Caco-2 (cell line): Measurements from ENCODE around the gene ACTR6. TPM values are rescaled to one million over a fixed set of nuclear protein-coding genes. Genes with fewer than 3 reads are reported as not detected.
A peak's percentile ranks its signal among the peaks of the same experiment; 100 is the strongest.

Experiments used
- BruUV-seq: library from RNA; stranded (reverse); fragments of 400-500 nt; replicated peaks from 2 replicates; lab custom pipeline; 2021; lab: Mats Ljungman, UMichigan
- CTCF ChIA-PET: fragments of 300-600 bp; sonication (Branson Sonifier 250); formaldehyde crosslinking; loops from one replicate; lab custom pipeline; 2022; ENCODE audit warnings: antibody characterized with exemption; lab: Charles Lee
- POLR2A ChIA-PET: fragments of 300-600 bp; sonication (Branson Sonifier 250); formaldehyde crosslinking; loops from one replicate; lab custom pipeline; 2022; ENCODE audit warnings: antibody characterized with exemption; lab: Charles Lee
- DNase-seq, 2 experiments: peaks; one replicate each; pipeline versions ENCODE4 v3.0.0 to v3.0.0-alpha.2; 2020 to 2022
- H3K27me3 ChIP-seq: replicated peaks from 2 replicates; pipeline ENCODE4 v1.6.0; 2011; ENCODE audit warnings: low read length; ENCODE audit not compliant: control insufficient read depth, insufficient read depth
- H3K36me3 ChIP-seq: 2 replicates; pipeline ENCODE4 v1.5.1; 2011; ENCODE audit warnings: low read length; ENCODE audit not compliant: control insufficient read depth, insufficient read depth
- H3K4me1 ChIP-seq: fragments of 250-450 bp; sonication (Bioruptor Pico); 2 replicates; pipeline ENCODE4 v1.5.1; 2020; ENCODE audit warnings: mild to moderate bottlenecking
- H3K4me3 ChIP-seq: 2 replicates; pipeline ENCODE4 v1.5.1; 2011; ENCODE audit warnings: low read depth, mild to moderate bottlenecking, control low read depth, low read length
- H3K9me3 ChIP-seq: fragments of 250-450 bp; sonication (Bioruptor Pico); 2 replicates; pipeline ENCODE4 v1.5.1; 2020; ENCODE audit warnings: mild to moderate bottlenecking, moderate library complexity
- H3K27ac Mint-ChIP-seq: one replicate; pipeline ENCODE4 v1.8.0; 2022; ENCODE audit warnings: mixed read lengths; ENCODE audit not compliant: unreplicated experiment
- H3K27me3 Mint-ChIP-seq: one replicate; pipeline ENCODE4 v1.8.0; 2022; ENCODE audit warnings: mixed read lengths; ENCODE audit not compliant: insufficient read depth, unreplicated experiment
- H3K36me3 Mint-ChIP-seq: one replicate; pipeline ENCODE4 v1.8.0; 2022; ENCODE audit warnings: mild to moderate bottlenecking, mixed read lengths; ENCODE audit not compliant: insufficient read depth, unreplicated experiment
- H3K4me1 Mint-ChIP-seq: one replicate; pipeline ENCODE4 v1.8.0; 2022; ENCODE audit warnings: low read depth, mixed read lengths; ENCODE audit not compliant: unreplicated experiment
- H3K4me3 Mint-ChIP-seq: one replicate; pipeline ENCODE4 v1.8.0; 2022; ENCODE audit warnings: mild to moderate bottlenecking, moderate library complexity, mixed read lengths; ENCODE audit not compliant: unreplicated experiment
- H3K9me3 Mint-ChIP-seq: one replicate; pipeline ENCODE4 v1.8.0; 2022; ENCODE audit warnings: mixed read lengths; ENCODE audit not compliant: unreplicated experiment
- intact Hi-C: fragments of 100-400 bp; cut with micrococcal nuclease; formaldehyde crosslinking; loops from one replicate; pipeline ENCODE4 v1.10.0; 2022; ENCODE audit not compliant: unreplicated experiment
- total RNA-seq: library from RNA; stranded (reverse); gene quantifications from 2 replicates; pipeline ENCODE4 v1.2.3, GENCODE V29; 2022
- TF ChIP-seq, protein P1 (sequence below), 2 experiments: fragments of 200-600 bp in 1 of 2; IDR thresholded peaks; 1 replicate in 1 of 2; 2 replicates in 1 of 2; pipeline versions ENCODE4 v1.5.1 to v1.8.0; 2011 to 2022; ENCODE audit warnings: antibody characterized with exemption in 1 of 2, control low read depth in 1 of 2, inconsistent platforms in 1 of 2, low read depth in 1 of 2, low read length in 1 of 2, mild to moderate bottlenecking in 1 of 2, moderate library complexity in 1 of 2; ENCODE audit not compliant: insufficient read depth in 1 of 2, severe bottlenecking in 1 of 2, unreplicated experiment in 1 of 2

Gene ACTR6
- total RNA-seq, 1 experiment from 2014 or later, result 26.0 TPM

DNA sequence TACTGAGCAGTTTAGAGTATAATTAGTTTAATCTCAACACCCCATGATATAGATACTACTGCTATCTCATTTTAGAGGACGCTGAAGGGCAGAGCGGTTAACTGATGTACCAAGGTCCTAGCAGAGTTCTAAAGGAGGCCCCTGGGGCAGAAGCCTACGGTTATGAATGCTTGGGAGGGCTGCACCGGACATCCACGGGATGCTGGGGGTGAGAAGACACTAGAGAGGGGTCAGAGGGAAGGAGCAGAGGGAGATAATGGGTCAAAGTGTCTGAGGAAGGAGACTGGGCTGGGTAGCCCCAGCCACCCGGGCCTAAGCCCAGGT is 1.6 kb upstream of the ACTR6 start:
- no TSS peak for BruUV-seq
- H3K27me3 ChIP-seq, result no peaks in the 10 kb centered on the region
- H3K4me1 Mint-ChIP-seq, result no peaks in the 10 kb centered on the region
- H3K4me3 ChIP-seq, result peak overlapping the region; percentile 65
- ChIA-PET POLR2A (no interaction called here), CTCF (no interaction called here)
- peak overlapping the region; percentile 48 for H3K27ac Mint-ChIP-seq
- TF ChIP-seq, protein P1, sequence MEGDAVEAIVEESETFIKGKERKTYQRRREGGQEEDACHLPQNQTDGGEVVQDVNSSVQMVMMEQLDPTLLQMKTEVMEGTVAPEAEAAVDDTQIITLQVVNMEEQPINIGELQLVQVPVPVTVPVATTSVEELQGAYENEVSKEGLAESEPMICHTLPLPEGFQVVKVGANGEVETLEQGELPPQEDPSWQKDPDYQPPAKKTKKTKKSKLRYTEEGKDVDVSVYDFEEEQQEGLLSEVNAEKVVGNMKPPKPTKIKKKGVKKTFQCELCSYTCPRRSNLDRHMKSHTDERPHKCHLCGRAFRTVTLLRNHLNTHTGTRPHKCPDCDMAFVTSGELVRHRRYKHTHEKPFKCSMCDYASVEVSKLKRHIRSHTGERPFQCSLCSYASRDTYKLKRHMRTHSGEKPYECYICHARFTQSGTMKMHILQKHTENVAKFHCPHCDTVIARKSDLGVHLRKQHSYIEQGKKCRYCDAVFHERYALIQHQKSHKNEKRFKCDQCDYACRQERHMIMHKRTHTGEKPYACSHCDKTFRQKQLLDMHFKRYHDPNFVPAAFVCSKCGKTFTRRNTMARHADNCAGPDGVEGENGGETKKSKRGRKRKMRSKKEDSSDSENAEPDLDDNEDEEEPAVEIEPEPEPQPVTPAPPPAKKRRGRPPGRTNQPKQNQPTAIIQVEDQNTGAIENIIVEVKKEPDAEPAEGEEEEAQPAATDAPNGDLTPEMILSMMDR (IDR thresholded peaks at IDR 0.05; ENCODE audit: insufficient read depth in 1 of 2, low read depth in 1 of 2, low read length in 1 of 2, severe bottlenecking in 1 of 2, unreplicated experiment in 1 of 2), result no peak
- no peaks in the 10 kb centered on the region for H3K9me3 ChIP-seq
- intact Hi-C loops, result loop anchor here (2.0 kb wide), 1 partner anchor 44 kb away; no protein-coding TSS in a partner anchor
- no peaks in the 10 kb centered on the region for H3K36me3 ChIP-seq
- no peak for DNase-seq
- H3K4me1 ChIP-seq, result peaks cover 7% of the 10 kb centered on the region
- H3K9me3 Mint-ChIP-seq, result no peaks in the 10 kb centered on the region
- peaks cover 16% of the 10 kb centered on the region for H3K36me3 Mint-ChIP-seq
- no peaks in the 10 kb centered on the region for H3K27me3 Mint-ChIP-seq
- peak overlapping the region; percentile 88 for H3K4me3 Mint-ChIP-seq

DNA sequence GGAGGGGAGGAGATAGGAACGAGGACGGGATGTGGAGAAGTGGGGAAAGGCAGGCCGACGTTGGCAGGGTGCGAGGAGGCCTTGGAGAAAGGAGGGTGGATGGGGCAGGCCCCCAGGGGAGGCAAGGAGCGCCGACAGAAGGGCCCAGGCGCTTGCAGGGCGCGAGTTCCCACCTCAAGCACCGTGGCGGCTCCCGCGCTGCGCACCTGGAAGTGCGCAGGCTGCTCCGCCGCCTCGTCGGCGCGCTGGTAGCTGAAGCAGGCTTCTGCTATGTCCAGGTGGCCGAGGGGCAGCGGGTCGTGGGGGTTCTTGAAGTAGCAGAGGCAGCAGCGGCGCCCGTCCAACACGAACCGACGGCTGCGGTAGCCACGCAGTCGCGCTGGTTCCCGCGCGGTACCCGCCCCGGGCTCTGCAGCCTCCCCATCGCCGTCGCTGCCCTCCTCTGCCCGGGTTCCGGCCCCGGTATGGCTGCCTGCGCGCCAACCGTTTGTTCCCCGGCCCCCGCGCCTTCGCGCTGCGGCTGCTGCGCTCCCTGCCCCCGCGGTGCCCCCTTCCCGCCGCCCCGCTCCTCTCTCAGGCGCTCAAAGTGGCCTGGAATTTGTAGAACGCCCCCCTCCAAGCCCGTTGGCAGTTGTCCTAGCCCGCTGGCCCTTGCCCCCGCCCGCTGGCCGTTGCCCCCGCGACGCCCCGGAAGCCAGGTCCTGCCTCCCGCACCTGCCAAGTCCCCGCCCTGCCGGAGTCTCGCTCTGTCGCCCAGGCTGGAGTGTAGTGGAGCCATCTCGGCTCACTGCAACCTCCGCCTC is 1.1 kb upstream of the ACTR6 start:
- H3K4me3 Mint-ChIP-seq, result peak overlapping the region; percentile 88
- TF ChIP-seq, protein P1 (IDR thresholded peaks at IDR 0.05; ENCODE audit: insufficient read depth in 1 of 2, low read depth in 1 of 2, low read length in 1 of 2, severe bottlenecking in 1 of 2, unreplicated experiment in 1 of 2), result no peak
- peak overlapping the region; percentile 65 for H3K4me3 ChIP-seq
- H3K36me3 Mint-ChIP-seq, result peaks cover 16% of the 10 kb centered on the region
- POLR2A ChIA-PET, result no interaction called here
- no peaks in the 10 kb centered on the region for H3K9me3 ChIP-seq
- no peaks in the 10 kb centered on the region for H3K27me3 ChIP-seq
- H3K27me3 Mint-ChIP-seq, result no peaks in the 10 kb centered on the region
- intact Hi-C loops, result loop anchor here (1.0 to 5.0 kb wide), 4 partner anchors 30 to 67 kb away; partner anchors contain the start of genes BLTP3B, DEPDC4 and SCYL2
- BruUV-seq, result no TSS peak
- H3K4me1 Mint-ChIP-seq, result no peaks in the 10 kb centered on the region
- CTCF ChIA-PET, result interaction anchor here (0.7 kb wide), 1 partner anchor 35 kb away, joined by 3 read pairs; no protein-coding TSS in a partner anchor
- no peaks in the 10 kb centered on the region for H3K36me3 ChIP-seq
- H3K4me1 ChIP-seq, result peaks cover 7% of the 10 kb centered on the region
- H3K9me3 Mint-ChIP-seq, result no peaks in the 10 kb centered on the region
- H3K27ac Mint-ChIP-seq, result peak overlapping the region; percentile 48
- peak; percentile 84 to 86 for DNase-seq

DNA sequence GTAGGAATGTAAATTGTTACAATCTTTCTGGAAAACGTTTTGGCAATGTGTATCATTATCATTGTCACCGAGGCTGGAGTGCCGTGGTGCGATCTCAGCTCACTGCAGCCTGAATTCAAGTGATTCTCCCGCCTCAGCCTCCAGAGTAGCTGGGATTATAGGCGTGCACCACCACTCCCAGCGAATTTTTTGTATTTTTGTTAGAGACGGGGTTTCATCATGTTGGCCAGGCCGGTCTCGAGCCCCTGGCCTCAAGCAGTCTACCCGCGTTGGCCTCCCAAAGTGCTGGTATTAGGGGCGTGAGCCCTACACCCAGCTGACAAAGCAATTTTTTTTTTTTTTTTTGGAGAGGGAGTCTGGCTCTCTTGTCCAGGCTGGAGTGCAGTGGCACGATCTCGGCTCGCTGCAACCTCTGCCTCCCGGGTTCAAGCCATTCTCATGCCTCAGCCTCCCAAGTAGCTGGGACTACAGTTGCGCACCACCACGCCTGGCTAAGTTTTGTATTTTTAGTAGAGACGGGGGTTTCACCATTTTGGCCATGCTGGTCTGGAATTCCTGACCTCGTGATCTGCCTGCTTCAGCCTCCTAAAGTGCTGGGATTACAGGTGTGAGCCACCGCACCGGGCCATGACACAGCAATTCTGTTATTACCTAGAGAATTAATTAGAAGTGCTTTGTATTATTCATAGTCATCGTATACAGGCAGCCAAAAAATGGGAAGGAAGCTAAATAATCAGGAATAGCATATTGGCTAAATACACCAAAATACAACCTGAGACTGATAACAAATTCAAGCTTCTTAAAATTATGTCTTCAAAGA is 1.2 kb downstream of the ACTR6 start:
- Mint-ChIP-seq H3K36me3 (peaks cover 21% of the 10 kb centered on the region), H3K4me1 (no peaks in the 10 kb centered on the region), H3K27me3 (no peaks in the 10 kb centered on the region), H3K27ac (peak overlapping the region; percentile 48), H3K4me3 (peak overlapping the region; percentile 88), H3K9me3 (no peaks in the 10 kb centered on the region)
- no peaks in the 10 kb centered on the region for H3K27me3 ChIP-seq
- no peaks in the 10 kb centered on the region for H3K36me3 ChIP-seq
- POLR2A ChIA-PET, result no interaction called here
- no peak for DNase-seq
- no peaks in the 10 kb centered on the region for H3K9me3 ChIP-seq
- no TSS peak for BruUV-seq
- peaks cover 7% of the 10 kb centered on the region for H3K4me1 ChIP-seq
- intact Hi-C loops, result loop anchor here (2.0 to 5.0 kb wide), 2 partner anchors 60 to 65 kb away; partner anchors contain the start of genes BLTP3B, DEPDC4 and SCYL2
- CTCF ChIA-PET, result no interaction called here
- H3K4me3 ChIP-seq, result peak overlapping the region; percentile 65
- TF ChIP-seq, protein P1 (IDR thresholded peaks at IDR 0.05; ENCODE audit: insufficient read depth in 1 of 2, low read depth in 1 of 2, low read length in 1 of 2, severe bottlenecking in 1 of 2, unreplicated experiment in 1 of 2), result no peak
